ENCODE results near the gene SRCIN1. TPM values are rescaled to one million over a fixed set of nuclear protein-coding genes. Genes with fewer than 3 reads are reported as not detected.
"Not testable (repeated sequence)": the region's sequence is repeated elsewhere in the genome, so short reads cannot be mapped to it uniquely, and the experiment has no call there.

The SRCIN1 gene
- total RNA-seq, 2 donors from 2014 or later, result 2.8 to 5.9 TPM

DNA sequence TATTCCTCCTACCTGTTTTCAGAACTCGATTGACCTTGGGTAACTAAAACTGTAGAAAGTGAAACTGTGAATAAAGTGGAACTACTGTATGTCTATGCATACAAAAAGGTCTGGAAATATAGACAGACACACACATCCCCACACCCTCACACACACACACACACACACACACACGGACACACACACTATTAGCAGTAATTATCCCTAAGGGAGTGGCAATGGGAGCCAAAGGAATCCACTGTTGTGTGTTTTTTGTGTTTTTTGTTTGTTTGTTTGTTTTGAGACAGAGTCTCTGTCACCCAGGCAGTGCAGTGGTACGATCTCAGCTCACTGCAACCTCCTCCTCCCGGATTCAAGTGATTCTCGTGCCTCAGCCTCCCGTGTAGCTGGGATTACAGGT is 26.6 kb upstream of the SRCIN1 start:
- no peak overlapping the region for H3K9ac ChIP-seq (ENCODE audit: extremely low read depth, low read length, poor library complexity, severe bottlenecking)
- H3K36me3 ChIP-seq (ENCODE audit: control insufficient read depth, insufficient read depth, low read length), result no peaks in the 10 kb centered on the region
- Mint-ChIP-seq H3K27ac (no peak overlapping the region), H3K27me3 (ENCODE audit: insufficient read depth) (no peaks in the 10 kb centered on the region), H3K4me3 (no peak overlapping the region), H3K4me1 (peaks cover 7% of the 10 kb centered on the region), H3K36me3 (ENCODE audit: low read depth) (no peaks in the 10 kb centered on the region), H3K9me3 (peaks cover 13% of the 10 kb centered on the region)
- no peak overlapping the region for H3K4me3 ChIP-seq (ENCODE audit: low read length)
- H3K27ac ChIP-seq (ENCODE audit: low read depth, low read length), result no peak overlapping the region
- 97% methylated on average over 4 of the region's 6 CpGs for WGBS, 2 experiments (ENCODE audit: insufficient coverage in 1 of 2, insufficient read length in 1 of 2)
- H3K4me1 ChIP-seq (ENCODE audit: control insufficient read depth, insufficient read depth, low read length), result no peaks in the 10 kb centered on the region
- TF ChIP-seq, protein P1, sequence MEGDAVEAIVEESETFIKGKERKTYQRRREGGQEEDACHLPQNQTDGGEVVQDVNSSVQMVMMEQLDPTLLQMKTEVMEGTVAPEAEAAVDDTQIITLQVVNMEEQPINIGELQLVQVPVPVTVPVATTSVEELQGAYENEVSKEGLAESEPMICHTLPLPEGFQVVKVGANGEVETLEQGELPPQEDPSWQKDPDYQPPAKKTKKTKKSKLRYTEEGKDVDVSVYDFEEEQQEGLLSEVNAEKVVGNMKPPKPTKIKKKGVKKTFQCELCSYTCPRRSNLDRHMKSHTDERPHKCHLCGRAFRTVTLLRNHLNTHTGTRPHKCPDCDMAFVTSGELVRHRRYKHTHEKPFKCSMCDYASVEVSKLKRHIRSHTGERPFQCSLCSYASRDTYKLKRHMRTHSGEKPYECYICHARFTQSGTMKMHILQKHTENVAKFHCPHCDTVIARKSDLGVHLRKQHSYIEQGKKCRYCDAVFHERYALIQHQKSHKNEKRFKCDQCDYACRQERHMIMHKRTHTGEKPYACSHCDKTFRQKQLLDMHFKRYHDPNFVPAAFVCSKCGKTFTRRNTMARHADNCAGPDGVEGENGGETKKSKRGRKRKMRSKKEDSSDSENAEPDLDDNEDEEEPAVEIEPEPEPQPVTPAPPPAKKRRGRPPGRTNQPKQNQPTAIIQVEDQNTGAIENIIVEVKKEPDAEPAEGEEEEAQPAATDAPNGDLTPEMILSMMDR (conservative IDR thresholded peaks at IDR 0.05), result no peak
- H3K27me3 ChIP-seq (ENCODE audit: control insufficient read depth, insufficient read depth, low read length, poor library complexity, severe bottlenecking), result no peaks in the 10 kb centered on the region
- peak; percentile 39 for DNase-seq
- no peaks in the 10 kb centered on the region for H3K9me3 ChIP-seq (ENCODE audit: control insufficient read depth, low read length)

DNA sequence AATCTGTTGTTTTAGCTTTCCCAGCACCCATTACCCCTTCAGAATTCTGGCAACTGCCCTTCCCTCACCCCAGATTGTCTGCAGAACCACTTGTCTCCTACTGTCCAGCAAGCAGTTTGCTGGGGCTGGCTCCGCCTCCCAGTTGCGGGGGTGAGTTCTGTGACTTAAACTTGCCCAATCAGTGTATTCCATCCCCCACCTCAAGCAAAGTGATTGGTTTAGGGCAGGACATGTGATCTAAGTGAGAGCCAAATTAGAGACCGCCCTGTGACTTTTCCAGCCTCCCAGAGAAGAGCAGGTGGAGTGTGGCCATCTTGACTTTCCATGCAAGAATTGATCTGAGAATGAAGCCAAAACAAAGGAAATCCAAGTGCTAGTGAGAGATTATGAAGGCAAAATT is 22.7 kb upstream of the SRCIN1 start:
- Histone ChIP-seq H3K9me3 (ENCODE audit: control insufficient read depth, low read length) (no peaks in the 10 kb centered on the region), H3K4me3 (ENCODE audit: low read length) (no peak overlapping the region), H3K9ac (ENCODE audit: extremely low read depth, low read length, poor library complexity, severe bottlenecking) (no peak overlapping the region), H3K27me3 (ENCODE audit: control insufficient read depth, insufficient read depth, low read length, poor library complexity, severe bottlenecking) (no peaks in the 10 kb centered on the region), H3K36me3 (ENCODE audit: control insufficient read depth, insufficient read depth, low read length) (no peaks in the 10 kb centered on the region), H3K4me1 (ENCODE audit: control insufficient read depth, insufficient read depth, low read length) (no peaks in the 10 kb centered on the region), H3K27ac (ENCODE audit: low read depth, low read length) (no peak overlapping the region)
- Mint-ChIP-seq H3K9me3 (peaks cover 13% of the 10 kb centered on the region), H3K36me3 (ENCODE audit: low read depth) (no peaks in the 10 kb centered on the region), H3K4me1 (no peaks in the 10 kb centered on the region), H3K27me3 (ENCODE audit: insufficient read depth) (no peaks in the 10 kb centered on the region), H3K4me3 (no peak overlapping the region), H3K27ac (no peak overlapping the region)
- WGBS, 2 experiments (ENCODE audit: insufficient coverage in 1 of 2, insufficient read length in 1 of 2), result 64 to 100% methylated on average over 1 to 3 of the region's 3 CpGs
- peak; percentile 81 for DNase-seq
- TF ChIP-seq, protein P1 (conservative IDR thresholded peaks at IDR 0.05), result no peak

DNA sequence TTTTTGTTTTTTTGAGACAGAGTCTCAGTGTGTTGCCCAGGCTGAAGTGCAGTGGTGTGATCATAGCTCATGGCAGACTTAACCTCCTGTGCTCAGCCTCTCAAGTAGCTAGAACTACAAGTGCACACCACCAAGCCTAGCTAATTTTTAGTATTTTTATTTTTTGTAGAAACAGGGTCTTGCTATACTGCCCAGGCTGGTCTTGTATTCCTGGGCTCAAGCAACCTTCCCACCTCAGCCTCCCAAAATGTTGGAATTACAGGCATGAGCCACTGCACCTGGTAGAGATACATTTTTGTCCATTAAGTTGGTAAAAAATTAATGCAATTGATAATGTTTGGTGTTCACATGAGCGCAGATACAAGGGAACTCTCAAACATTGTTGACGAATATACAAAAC is 22.2 kb upstream of the SRCIN1 start:
- Mint-ChIP-seq H3K27ac (no peak overlapping the region), H3K27me3 (ENCODE audit: insufficient read depth) (no peaks in the 10 kb centered on the region), H3K4me1 (no peaks in the 10 kb centered on the region), H3K4me3 (no peak overlapping the region), H3K36me3 (ENCODE audit: low read depth) (no peaks in the 10 kb centered on the region), H3K9me3 (peaks cover 13% of the 10 kb centered on the region)
- TF ChIP-seq, protein P1 (conservative IDR thresholded peaks at IDR 0.05), result no peak
- Histone ChIP-seq H3K4me1 (ENCODE audit: control insufficient read depth, insufficient read depth, low read length) (no peaks in the 10 kb centered on the region), H3K9me3 (ENCODE audit: control insufficient read depth, low read length) (no peaks in the 10 kb centered on the region), H3K27me3 (ENCODE audit: control insufficient read depth, insufficient read depth, low read length, poor library complexity, severe bottlenecking) (no peaks in the 10 kb centered on the region), H3K9ac (ENCODE audit: extremely low read depth, low read length, poor library complexity, severe bottlenecking) (no peak overlapping the region), H3K4me3 (ENCODE audit: low read length) (no peak overlapping the region), H3K36me3 (ENCODE audit: control insufficient read depth, insufficient read depth, low read length) (no peaks in the 10 kb centered on the region), H3K27ac (ENCODE audit: low read depth, low read length) (no peak overlapping the region)
- no peak for DNase-seq
- WGBS, 2 experiments (ENCODE audit: insufficient coverage in 1 of 2, insufficient read length in 1 of 2), result 92% methylated on average over 2 of the region's 2 CpGs; no CpG with 5 or more reads in 1 of the 2 experiments

DNA sequence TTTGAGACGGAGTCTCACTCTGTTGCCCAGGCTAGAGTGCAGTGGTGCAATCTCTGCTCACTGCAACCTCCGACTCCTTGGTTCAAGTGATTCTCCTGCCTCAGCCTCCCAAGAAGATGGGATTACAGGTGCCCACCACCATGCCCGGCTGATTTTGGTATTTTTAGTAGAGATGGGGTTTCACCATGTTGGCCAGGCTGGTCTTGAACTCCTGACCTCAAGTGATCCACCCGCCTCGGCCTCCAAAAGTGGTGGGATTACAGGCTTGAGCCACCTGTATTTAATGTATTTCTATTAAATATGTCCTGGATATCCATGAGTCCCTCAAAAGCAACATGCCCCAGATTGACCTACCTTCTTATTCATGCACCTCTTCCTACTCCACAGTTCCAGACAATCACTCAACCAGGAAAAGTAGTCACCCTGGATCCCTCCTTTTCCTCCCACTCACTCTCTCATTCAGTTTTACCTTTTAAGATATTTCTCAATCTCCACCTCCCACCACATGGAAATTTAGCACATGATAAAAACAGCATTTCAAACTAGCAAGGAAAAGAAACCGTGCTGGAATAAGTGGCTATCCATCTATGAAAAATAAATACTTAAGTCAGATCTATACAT is 21.0 kb upstream of the SRCIN1 start:
- H3K27ac Mint-ChIP-seq; H3K36me3 Mint-ChIP-seq (ENCODE audit: low read depth); H3K4me1 Mint-ChIP-seq; H3K9me3 ChIP-seq (ENCODE audit: control insufficient read depth, low read length); H3K4me1 ChIP-seq (ENCODE audit: control insufficient read depth, insufficient read depth, low read length); H3K9ac ChIP-seq (ENCODE audit: extremely low read depth, low read length, poor library complexity, severe bottlenecking); H3K27me3 Mint-ChIP-seq (ENCODE audit: insufficient read depth); H3K4me3 ChIP-seq (ENCODE audit: low read length); H3K4me3 Mint-ChIP-seq; H3K27me3 ChIP-seq (ENCODE audit: control insufficient read depth, insufficient read depth, low read length, poor library complexity, severe bottlenecking); H3K27ac ChIP-seq (ENCODE audit: low read depth, low read length); H3K36me3 ChIP-seq (ENCODE audit: control insufficient read depth, insufficient read depth, low read length): not testable (repeated sequence)
- peak; percentile 7 for DNase-seq
- peaks cover 13% of the 10 kb centered on the region for H3K9me3 Mint-ChIP-seq
- WGBS, 2 experiments (ENCODE audit: insufficient coverage in 1 of 2, insufficient read length in 1 of 2), result 91 to 93% methylated on average over 5 to 6 of the region's 6 CpGs
